Lower lobe of right lung (tissue), 2 donors: Measurements from ENCODE around the gene TMEM269. TPM values are rescaled to one million over a fixed set of nuclear protein-coding genes. Genes with fewer than 3 reads are reported as not detected.
A peak's percentile ranks its signal among the peaks of the same experiment; 100 is the strongest.

Experiments
- ATAC-seq, 2 donors: fragments of 200-7000 bp; cut with Tn5 transposase; one replicate each; pipeline ENCODE4 v1.9.1; 2020 to 2022; ENCODE audit warnings: mild to moderate bottlenecking in 2 of 2, moderate library complexity in 2 of 2
- DNase-seq: peaks from one replicate; pipeline ENCODE4 v3.0.0-alpha.2; 2020
- H3K27ac ChIP-seq: fragments of 200-600 bp; one replicate; pipeline ENCODE4 v1.8.0; 2022
- H3K27me3 ChIP-seq: fragments of 200-600 bp; one replicate; pipeline ENCODE4 v1.8.0; 2022; ENCODE audit warnings: low read depth
- H3K36me3 ChIP-seq: fragments of 200-600 bp; one replicate; pipeline ENCODE4 v1.8.0; 2022; ENCODE audit warnings: mild to moderate bottlenecking
- H3K4me1 ChIP-seq: fragments of 200-600 bp; one replicate; pipeline ENCODE4 v1.8.0; 2022
- H3K4me3 ChIP-seq: fragments of 200-600 bp; one replicate; pipeline ENCODE4 v1.8.0; 2022; ENCODE audit warnings: mild to moderate bottlenecking
- H3K9me3 ChIP-seq: fragments of 200-600 bp; one replicate; pipeline ENCODE4 v1.8.0; 2022
- CTCF ChIP-seq: fragments of 200-600 bp; IDR thresholded peaks from one replicate; pipeline ENCODE4 v1.8.0; 2022; ENCODE audit warnings: antibody characterized with exemption, mild to moderate bottlenecking
- intact Hi-C: fragments of 100-400 bp; cut with DNase I; formaldehyde crosslinking; loops from one replicate; pipeline ENCODE4 v1.11.0; 2022
- total RNA-seq: library from RNA; stranded (reverse); fragmentation: NEBNext Ultra II Directional; extraction: Animal tissue kit (Norgen Biotek cat#: 25700); gene quantifications from one replicate; pipeline ENCODE4 v1.2.1, GENCODE V29; 2021
- donor health status: DM: no; HTN: yes; CAD: no; lungs with severe emphysema.

The TMEM269 gene
- total RNA-seq, 1 donor from 2014 or later, result not detected

- Histone ChIP-seq H3K36me3 (peaks cover 4% of the 10 kb centered on the region), H3K9me3 (no peaks in the 10 kb centered on the region), H3K4me1 (no peaks in the 10 kb centered on the region), H3K27ac (no peak overlapping the region), H3K4me3 (no peak overlapping the region), H3K27me3 (no peaks in the 10 kb centered on the region)
- intact Hi-C loops, result no loop called here
- DNase-seq (no peak), ATAC-seq (no peak)
- TF ChIP-seq CTCF, result no peak
Measured at GRCh38 chr1:42834803-42835202, 50.0 kb downstream of the TMEM269 start.

GRCh38 chr1:42835422-42835821 lies 50.6 kb downstream of the TMEM269 start:
- intact Hi-C loops, result no loop called here
- peaks cover 4% of the 10 kb centered on the region for H3K36me3 ChIP-seq
- H3K27me3 ChIP-seq, result no peaks in the 10 kb centered on the region
- H3K27ac ChIP-seq, result no peak overlapping the region
- no peak for TF ChIP-seq CTCF
- no peak overlapping the region for H3K4me3 ChIP-seq
- no peaks in the 10 kb centered on the region for H3K9me3 ChIP-seq
- DNase-seq, result no peak
- H3K4me1 ChIP-seq, result no peaks in the 10 kb centered on the region
- ATAC-seq, result no peak

GRCh38 chr1:42837709-42838108 lies 52.9 kb downstream of the TMEM269 start:
- Histone ChIP-seq H3K27ac (peak overlapping the region; percentile 57), H3K4me3 (no peak overlapping the region), H3K4me1 (no peaks in the 10 kb centered on the region), H3K36me3 (peaks cover 5% of the 10 kb centered on the region), H3K27me3 (no peaks in the 10 kb centered on the region), H3K9me3 (no peaks in the 10 kb centered on the region)
- no peak for TF ChIP-seq CTCF
- DNase-seq (no peak), ATAC-seq (peak in 1 of 2 donors; percentile 50)
- intact Hi-C loops, result no loop called here

- H3K27me3 ChIP-seq, result no peaks in the 10 kb centered on the region
- H3K4me1 ChIP-seq, result no peaks in the 10 kb centered on the region
- no peak overlapping the region for H3K4me3 ChIP-seq
- ATAC-seq, result peak; percentile 68 to 79
- peak overlapping the region; percentile 57 for H3K27ac ChIP-seq
- intact Hi-C loops, result no loop called here
- TF ChIP-seq CTCF, result no peak
- peaks cover 10% of the 10 kb centered on the region for H3K36me3 ChIP-seq
- DNase-seq, result peak; percentile 63
- H3K9me3 ChIP-seq, result no peaks in the 10 kb centered on the region
Measured at GRCh38 chr1:42838482-42839190, 53.8 kb downstream of the TMEM269 start.

- TF ChIP-seq CTCF, result no peak
- DNase-seq, result no peak
- H3K27ac ChIP-seq, result no peak overlapping the region
- ATAC-seq, result no peak
- H3K36me3 ChIP-seq, result peaks cover 7% of the 10 kb centered on the region
- intact Hi-C loops, result no loop called here
- H3K9me3 ChIP-seq, result no peaks in the 10 kb centered on the region
- no peaks in the 10 kb centered on the region for H3K27me3 ChIP-seq
- no peak overlapping the region for H3K4me3 ChIP-seq
- peaks cover 12% of the 10 kb centered on the region for H3K4me1 ChIP-seq
Measured at GRCh38 chr1:42841010-42841409, 56.2 kb downstream of the TMEM269 start.
